ENCODE results near the gene HRH2. TPM values are rescaled to one million over a fixed set of nuclear protein-coding genes. Genes with fewer than 3 reads are reported as not detected.

The HRH2 gene
- total and polyA plus RNA-seq, 4 donors, result 2.6 to 3.9 (median 3.5) TPM

DNA sequence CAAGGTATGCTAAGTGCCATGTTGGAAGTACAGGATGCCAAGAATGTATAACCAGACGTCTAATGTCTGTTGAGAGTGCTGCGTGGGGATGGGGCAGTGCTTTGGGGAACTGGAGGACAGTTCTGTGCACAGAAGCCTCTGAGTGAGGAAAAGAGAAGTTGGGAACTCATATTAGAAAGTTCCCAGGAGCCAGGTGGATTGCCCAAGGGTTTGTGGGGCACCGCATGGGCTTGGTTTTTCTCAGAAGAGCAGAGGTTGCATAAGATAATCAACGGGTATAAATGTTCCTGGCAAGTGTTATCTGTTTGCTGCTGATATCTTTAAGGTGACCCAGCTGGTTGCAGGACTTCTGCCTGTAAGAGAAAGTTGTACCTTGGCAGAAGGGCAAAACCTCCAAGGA, 13.1 kb downstream of the HRH2 start:
- H3K36me3 ChIP-seq (ENCODE audit: control insufficient read depth, insufficient read depth, low read length), result no peaks in the 10 kb centered on the region
- no peaks in the 10 kb centered on the region for H3K4me1 ChIP-seq (ENCODE audit: control insufficient read depth, insufficient read depth, low read length)
- H3K4me3 ChIP-seq (ENCODE audit: low read depth, low read length), result no peak overlapping the region
- H3K27ac ChIP-seq (ENCODE audit: low read depth, low read length), result no peak overlapping the region
- no peaks in the 10 kb centered on the region for H3K9me3 ChIP-seq (ENCODE audit: control insufficient read depth, insufficient read depth, low read length)
- WGBS (ENCODE audit: insufficient coverage), result 48% methylated on average over 4 of the region's 4 CpGs
- no peak for DNase-seq (ENCODE audit: low read depth in 4 of 6, low spot score in 6 of 6)
- peaks cover 1% of the 10 kb centered on the region for H3K27me3 ChIP-seq (ENCODE audit: control insufficient read depth, insufficient read depth, low read length)

DNA sequence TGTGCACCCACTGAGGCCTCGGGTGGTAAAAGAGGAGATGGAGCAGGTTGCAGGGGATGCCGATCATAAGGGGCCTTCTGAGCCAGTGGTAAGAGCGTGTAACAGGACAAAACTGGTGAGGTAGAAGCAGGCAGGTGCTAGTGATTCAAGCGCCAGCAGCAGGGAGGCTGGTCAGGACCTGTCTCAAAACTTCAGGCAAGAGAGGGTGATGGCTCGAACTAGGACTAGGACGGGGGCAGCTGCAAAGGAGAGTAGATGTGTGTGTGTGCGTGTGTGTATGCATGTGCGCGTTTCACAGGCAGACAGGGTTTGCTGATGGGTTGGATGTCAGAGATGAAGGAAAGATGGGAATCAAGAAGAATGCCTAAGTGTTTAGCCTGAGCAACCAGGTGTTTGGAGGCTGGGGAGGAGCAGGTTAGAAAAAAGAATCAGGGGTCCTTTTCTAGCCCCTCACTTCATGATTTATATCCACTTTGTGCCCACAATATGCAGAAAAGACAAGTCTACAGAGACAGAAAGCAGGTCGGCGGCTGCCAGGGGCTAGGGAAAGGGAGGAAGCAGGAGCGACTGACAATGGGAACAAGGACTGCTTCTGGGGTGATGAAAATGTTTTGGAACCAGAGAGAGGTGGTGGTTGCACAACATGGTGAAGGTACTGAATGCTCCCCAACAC, 15.2 kb downstream of the HRH2 start:
- peaks cover 2% of the 10 kb centered on the region for H3K27me3 ChIP-seq (ENCODE audit: control insufficient read depth, insufficient read depth, low read length)
- H3K9me3 ChIP-seq (ENCODE audit: control insufficient read depth, insufficient read depth, low read length), result no peaks in the 10 kb centered on the region
- 87% methylated on average over 10 of the region's 12 CpGs for WGBS (ENCODE audit: insufficient coverage)
- no peaks in the 10 kb centered on the region for H3K4me1 ChIP-seq (ENCODE audit: control insufficient read depth, insufficient read depth, low read length)
- H3K4me3 ChIP-seq (ENCODE audit: low read depth, low read length), result no peak overlapping the region
- no peak overlapping the region for H3K27ac ChIP-seq (ENCODE audit: low read depth, low read length)
- DNase-seq (ENCODE audit: low read depth in 4 of 6, low spot score in 6 of 6), result no peak
- H3K36me3 ChIP-seq (ENCODE audit: control insufficient read depth, insufficient read depth, low read length), result no peaks in the 10 kb centered on the region

DNA sequence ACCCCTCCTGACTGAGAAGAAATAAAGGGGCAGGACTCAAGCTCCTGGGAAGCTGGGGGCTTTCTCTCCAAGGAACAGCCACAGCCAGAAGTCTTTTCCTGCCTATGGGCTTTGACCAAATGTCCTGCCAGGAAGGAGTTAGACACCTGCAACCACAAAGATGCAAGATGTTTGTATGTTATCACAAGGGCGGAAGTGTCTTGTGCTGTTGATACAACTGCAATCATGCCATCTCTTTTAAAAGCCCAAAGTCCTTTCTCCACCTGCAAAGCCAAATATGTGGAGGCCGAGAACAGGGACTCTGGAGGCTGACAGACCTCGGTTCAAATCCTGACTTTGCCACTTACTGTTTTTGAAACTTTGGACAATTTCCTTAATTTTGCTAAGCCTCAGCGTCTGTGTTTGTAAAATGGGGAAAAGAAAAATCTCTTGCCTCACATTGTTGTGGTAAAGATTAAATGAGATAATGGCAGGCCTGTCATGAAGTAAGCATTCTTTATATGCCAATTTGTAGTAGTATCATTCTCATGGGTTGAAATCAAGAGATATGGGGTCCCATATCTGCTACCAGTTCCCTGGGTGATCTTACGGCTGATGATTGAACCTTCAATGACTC, 17.0 kb downstream of the HRH2 start:
- H3K9me3 ChIP-seq (ENCODE audit: control insufficient read depth, insufficient read depth, low read length), result no peaks in the 10 kb centered on the region
- H3K4me3 ChIP-seq (ENCODE audit: low read depth, low read length), result no peak overlapping the region
- no peaks in the 10 kb centered on the region for H3K4me1 ChIP-seq (ENCODE audit: control insufficient read depth, insufficient read depth, low read length)
- H3K27ac ChIP-seq (ENCODE audit: low read depth, low read length), result no peak overlapping the region
- peaks cover 2% of the 10 kb centered on the region for H3K27me3 ChIP-seq (ENCODE audit: control insufficient read depth, insufficient read depth, low read length)
- no peak for DNase-seq (ENCODE audit: low read depth in 4 of 6, low spot score in 6 of 6)
- H3K36me3 ChIP-seq (ENCODE audit: control insufficient read depth, insufficient read depth, low read length), result no peaks in the 10 kb centered on the region
- WGBS (ENCODE audit: insufficient coverage), result 100% methylated on average over 4 of the region's 5 CpGs

DNA sequence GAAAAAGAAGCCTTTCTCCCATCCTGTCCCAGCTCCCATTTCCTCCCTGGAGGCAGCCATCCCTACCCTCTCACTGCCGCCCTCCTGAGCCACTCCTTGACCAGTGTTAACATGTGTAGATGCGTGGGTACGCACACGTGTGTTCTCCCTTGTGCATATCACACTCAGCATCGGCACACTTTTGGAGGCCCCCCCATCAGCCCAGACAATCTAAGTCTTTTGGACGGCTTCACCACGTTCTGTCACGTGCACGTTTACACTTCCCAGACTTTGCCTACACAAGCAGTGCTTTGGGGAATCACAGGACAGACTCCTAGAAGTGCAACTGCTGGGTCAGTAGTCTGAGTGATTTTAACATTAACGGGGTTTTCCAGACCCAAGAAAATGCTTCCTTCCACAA, 18.0 kb downstream of the HRH2 start:
- Histone ChIP-seq H3K27me3 (ENCODE audit: control insufficient read depth, insufficient read depth, low read length) (peaks cover 2% of the 10 kb centered on the region), H3K9me3 (ENCODE audit: control insufficient read depth, insufficient read depth, low read length) (no peaks in the 10 kb centered on the region), H3K27ac (ENCODE audit: low read depth, low read length) (no peak overlapping the region), H3K36me3 (ENCODE audit: control insufficient read depth, insufficient read depth, low read length) (no peaks in the 10 kb centered on the region), H3K4me3 (ENCODE audit: low read depth, low read length) (no peak overlapping the region), H3K4me1 (ENCODE audit: control insufficient read depth, insufficient read depth, low read length) (peaks cover 3% of the 10 kb centered on the region)
- WGBS (ENCODE audit: insufficient coverage), result 89% methylated on average over 9 of the region's 10 CpGs
- DNase-seq (ENCODE audit: low read depth in 4 of 6, low spot score in 6 of 6), result no peak

DNA sequence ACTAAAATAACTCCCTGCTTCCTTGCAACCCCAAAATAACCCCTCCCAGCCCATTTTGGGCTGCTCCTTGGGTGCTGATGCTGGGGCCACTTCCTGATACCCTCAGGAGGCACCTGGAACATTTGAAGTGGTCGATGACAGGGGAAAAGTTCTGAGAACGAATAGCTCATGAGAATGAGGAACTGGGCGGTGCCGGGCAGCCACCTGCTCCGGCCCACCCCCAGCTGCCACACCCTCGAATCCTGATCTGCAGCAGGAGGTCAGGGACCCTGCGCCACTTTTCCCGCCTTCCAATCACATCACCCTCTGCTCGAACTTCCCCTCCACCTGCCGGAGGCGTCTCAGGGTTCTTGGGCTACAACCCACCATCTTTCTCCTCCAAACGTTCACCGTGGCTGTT, 19.7 kb downstream of the HRH2 start:
- H3K4me1 ChIP-seq (ENCODE audit: control insufficient read depth, insufficient read depth, low read length), result peaks cover 8% of the 10 kb centered on the region
- no peak overlapping the region for H3K4me3 ChIP-seq (ENCODE audit: low read depth, low read length)
- H3K27me3 ChIP-seq (ENCODE audit: control insufficient read depth, insufficient read depth, low read length), result peaks cover 2% of the 10 kb centered on the region
- 82% methylated on average over 13 of the region's 13 CpGs for WGBS (ENCODE audit: insufficient coverage)
- H3K27ac ChIP-seq (ENCODE audit: low read depth, low read length), result no peak overlapping the region
- H3K9me3 ChIP-seq (ENCODE audit: control insufficient read depth, insufficient read depth, low read length), result no peaks in the 10 kb centered on the region
- H3K36me3 ChIP-seq (ENCODE audit: control insufficient read depth, insufficient read depth, low read length), result no peaks in the 10 kb centered on the region
- DNase-seq (ENCODE audit: low read depth in 4 of 6, low spot score in 6 of 6), result no peak

DNA sequence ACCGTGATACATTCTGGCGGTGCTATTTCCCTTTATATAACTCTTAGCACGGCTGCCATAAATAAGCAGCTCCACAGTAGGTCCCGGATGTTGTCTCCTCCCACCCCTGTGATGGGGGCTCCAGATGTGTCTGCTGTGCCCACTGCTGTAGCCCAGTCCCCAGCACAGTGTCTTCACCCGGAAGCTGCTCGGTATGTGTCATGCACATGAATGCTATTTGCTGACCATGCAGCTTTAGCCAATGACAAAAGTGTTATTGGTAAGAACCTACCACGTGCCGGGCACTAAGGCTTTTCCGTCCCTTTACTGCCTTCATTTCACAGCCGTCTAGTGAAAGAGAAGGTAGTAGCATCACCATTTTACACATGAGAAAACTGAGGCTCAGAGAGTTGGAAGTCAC, 20.2 kb downstream of the HRH2 start:
- Histone ChIP-seq H3K27me3 (ENCODE audit: control insufficient read depth, insufficient read depth, low read length) (peaks cover 2% of the 10 kb centered on the region), H3K9me3 (ENCODE audit: control insufficient read depth, insufficient read depth, low read length) (no peaks in the 10 kb centered on the region), H3K27ac (ENCODE audit: low read depth, low read length) (no peak overlapping the region), H3K4me1 (ENCODE audit: control insufficient read depth, insufficient read depth, low read length) (peaks cover 8% of the 10 kb centered on the region), H3K4me3 (ENCODE audit: low read depth, low read length) (no peak overlapping the region), H3K36me3 (ENCODE audit: control insufficient read depth, insufficient read depth, low read length) (no peaks in the 10 kb centered on the region)
- DNase-seq (ENCODE audit: low read depth in 4 of 6, low spot score in 6 of 6), result no peak
- 60% methylated on average over 7 of the region's 10 CpGs for WGBS (ENCODE audit: insufficient coverage)

DNA sequence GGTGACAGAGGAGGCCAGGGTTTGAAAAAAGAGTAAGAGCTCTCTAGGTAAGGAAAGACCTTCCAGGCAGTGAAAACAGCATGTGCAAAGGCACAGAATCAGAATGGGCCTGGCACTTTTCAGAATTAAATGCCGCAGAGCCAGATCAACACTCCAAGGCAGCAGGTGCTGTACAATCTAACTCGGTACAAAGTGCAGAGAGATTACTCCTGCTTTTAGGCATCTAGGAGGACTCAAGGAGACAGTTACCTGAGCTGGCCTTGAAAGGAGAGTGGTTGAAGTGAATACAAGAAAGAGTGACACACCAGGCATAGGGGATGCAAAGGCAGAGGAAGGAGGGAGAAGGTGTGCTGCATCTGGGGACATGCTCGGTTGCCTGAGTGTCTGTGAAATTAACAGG, 21.5 kb downstream of the HRH2 start:
- DNase-seq (ENCODE audit: low read depth in 4 of 6, low spot score in 6 of 6), result no peak
- 89% methylated on average over 3 of the region's 3 CpGs for WGBS (ENCODE audit: insufficient coverage)
- no peak overlapping the region for H3K27ac ChIP-seq (ENCODE audit: low read depth, low read length)

DNA sequence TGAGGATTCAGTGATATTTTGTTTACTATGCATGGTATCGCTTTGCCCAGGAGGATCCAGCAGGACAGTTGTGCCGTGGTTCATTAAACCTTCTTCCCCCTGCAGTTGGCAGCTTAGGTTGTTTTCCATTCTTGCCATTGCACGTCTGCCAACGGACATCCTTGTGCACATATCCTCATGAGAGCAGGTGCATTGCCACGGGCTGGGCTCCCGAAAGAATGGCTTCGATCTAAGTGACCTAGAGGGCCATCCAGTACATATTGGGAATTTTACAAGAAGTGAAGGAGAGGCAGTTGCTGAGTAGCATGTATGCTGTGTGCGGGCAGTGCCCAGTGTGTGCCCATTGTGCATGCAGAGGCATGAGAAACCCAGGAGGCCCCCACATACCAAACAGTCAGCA, 22.1 kb downstream of the HRH2 start:
- peaks cover 8% of the 10 kb centered on the region for H3K4me1 ChIP-seq (ENCODE audit: control insufficient read depth, insufficient read depth, low read length)
- no peaks in the 10 kb centered on the region for H3K9me3 ChIP-seq (ENCODE audit: control insufficient read depth, insufficient read depth, low read length)
- peaks cover 2% of the 10 kb centered on the region for H3K27me3 ChIP-seq (ENCODE audit: control insufficient read depth, insufficient read depth, low read length)
- DNase-seq (ENCODE audit: low read depth in 4 of 6, low spot score in 6 of 6), result no peak
- no peak overlapping the region for H3K27ac ChIP-seq (ENCODE audit: low read depth, low read length)
- H3K36me3 ChIP-seq (ENCODE audit: control insufficient read depth, insufficient read depth, low read length), result no peaks in the 10 kb centered on the region
- WGBS (ENCODE audit: insufficient coverage), result 63% methylated on average over 7 of the region's 8 CpGs
- H3K4me3 ChIP-seq (ENCODE audit: low read depth, low read length), result no peak overlapping the region

More for the DNA sequence above, 21.5 kb downstream of the HRH2 start:
- peaks cover 8% of the 10 kb centered on the region for H3K4me1 ChIP-seq (ENCODE audit: control insufficient read depth, insufficient read depth, low read length)
- H3K27me3 ChIP-seq (ENCODE audit: control insufficient read depth, insufficient read depth, low read length), result peaks cover 2% of the 10 kb centered on the region
- no peak overlapping the region for H3K4me3 ChIP-seq (ENCODE audit: low read depth, low read length)
- H3K9me3 ChIP-seq (ENCODE audit: control insufficient read depth, insufficient read depth, low read length), result no peaks in the 10 kb centered on the region
- no peaks in the 10 kb centered on the region for H3K36me3 ChIP-seq (ENCODE audit: control insufficient read depth, insufficient read depth, low read length)

DNA sequence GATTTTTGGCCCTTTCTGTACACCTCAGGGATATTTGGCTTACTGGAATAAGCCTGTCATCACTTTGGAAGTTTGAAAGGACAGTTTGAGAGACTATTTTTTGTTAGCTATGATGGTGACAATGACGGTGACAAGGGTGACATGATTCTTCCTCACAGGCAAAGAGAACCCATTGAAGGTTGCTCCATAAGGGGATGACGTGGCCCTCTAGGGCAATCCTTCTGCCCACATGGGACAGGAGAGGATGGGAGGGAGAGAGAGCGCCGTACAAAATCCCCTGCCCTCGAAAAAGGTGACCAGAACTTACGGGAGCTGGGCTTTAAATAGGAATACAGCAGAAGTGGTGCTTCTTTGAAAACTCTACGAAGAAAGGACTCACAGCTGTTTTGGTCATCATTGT, 22.6 kb downstream of the HRH2 start:
- no peak for DNase-seq (ENCODE audit: low read depth in 4 of 6, low spot score in 6 of 6)
- Histone ChIP-seq H3K4me1 (ENCODE audit: control insufficient read depth, insufficient read depth, low read length) (peaks cover 8% of the 10 kb centered on the region), H3K27ac (ENCODE audit: low read depth, low read length) (no peak overlapping the region), H3K27me3 (ENCODE audit: control insufficient read depth, insufficient read depth, low read length) (peaks cover 2% of the 10 kb centered on the region), H3K9me3 (ENCODE audit: control insufficient read depth, insufficient read depth, low read length) (no peaks in the 10 kb centered on the region), H3K36me3 (ENCODE audit: control insufficient read depth, insufficient read depth, low read length) (no peaks in the 10 kb centered on the region), H3K4me3 (ENCODE audit: low read depth, low read length) (no peak overlapping the region)
- 84% methylated on average over 5 of the region's 7 CpGs for WGBS (ENCODE audit: insufficient coverage)
